ENCODE results near the gene TAF11L9.
"Not testable (repeated sequence)": the region's sequence is repeated elsewhere in the genome, so short reads cannot be mapped to it uniquely, and the experiment has no call there.

The TAF11L9 gene

GRCh38 chr5:17594255-17594654, at the start of gene TAF11L9:
TAF11L9 (minus strand) TSS chr5:17594394.
- CTCF ChIA-PET; DNase-seq (ENCODE audit: extremely low spot score); POLR2A ChIA-PET: not testable (repeated sequence)

- CTCF ChIA-PET = no interaction called here
- no peak for TF ChIP-seq CTCF (IDR thresholded peaks at IDR 0.05; ENCODE audit: control extremely low read depth, extremely low read depth, low read depth, missing control alignments)
Measured at GRCh38 chr5:17634160-17634559, 40.0 kb upstream of the TAF11L9 start, which contains the start of gene TAF11L14. TAF11L14 (plus strand) TSS chr5:17634460.

GRCh38 chr5:17631788-17632187, 37.6 kb upstream of the TAF11L9 start, which contains the start of gene TAF11L13:
TAF11L13 (plus strand) TSS chr5:17632088.
- CTCF ChIA-PET; DNase-seq (ENCODE audit: extremely low spot score); POLR2A ChIA-PET: not testable (repeated sequence)

More at GRCh38 chr5:17634160-17634559, 40.0 kb upstream of the TAF11L9 start, which contains the start of gene TAF11L14:
- POLR2A ChIA-PET = no interaction called here
- DNase-seq (ENCODE audit: extremely low spot score) = no peak

- POLR2A ChIA-PET = no interaction called here
- CTCF ChIA-PET = no interaction called here
- no peak for DNase-seq (ENCODE audit: extremely low spot score)
- TF ChIP-seq CTCF (IDR thresholded peaks at IDR 0.05; ENCODE audit: control extremely low read depth, extremely low read depth, low read depth, missing control alignments) = no peak
Measured at GRCh38 chr5:17625686-17626085, 31.5 kb upstream of the TAF11L9 start.

- ChIA-PET CTCF (interaction anchor here (1.2 to 1.5 kb wide), 2 partner anchors 14 to 24 kb away, joined by 3 to 4 read pairs; no protein-coding TSS in a partner anchor), POLR2A (no interaction called here)
- no peak for DNase-seq (ENCODE audit: extremely low spot score)
- no peak for TF ChIP-seq CTCF (IDR thresholded peaks at IDR 0.05; ENCODE audit: control extremely low read depth, extremely low read depth, low read depth, missing control alignments)
Measured at GRCh38 chr5:17620627-17621026, 26.4 kb upstream of the TAF11L9 start.

- DNase-seq (ENCODE audit: extremely low spot score) = no peak
- CTCF ChIA-PET = no interaction called here
- POLR2A ChIA-PET = no interaction called here
- no peak for TF ChIP-seq CTCF (IDR thresholded peaks at IDR 0.05; ENCODE audit: control extremely low read depth, extremely low read depth, low read depth, missing control alignments)
Measured at GRCh38 chr5:17619354-17619753, 25.2 kb upstream of the TAF11L9 start.

GRCh38 chr5:17614872-17615605, 20.8 kb upstream of the TAF11L9 start:
- no peak for TF ChIP-seq CTCF (IDR thresholded peaks at IDR 0.05; ENCODE audit: control extremely low read depth, extremely low read depth, low read depth, missing control alignments)
- CTCF ChIA-PET = no interaction called here
- POLR2A ChIA-PET = no interaction called here
- no peak for DNase-seq (ENCODE audit: extremely low spot score)

- POLR2A ChIA-PET; CTCF ChIA-PET; DNase-seq (ENCODE audit: extremely low spot score): not testable (repeated sequence)
Measured at GRCh38 chr5:17610092-17610491, 15.9 kb upstream of the TAF11L9 start, which contains the start of gene TAF11L12. TAF11L12 (plus strand) TSS chr5:17610392.

GRCh38 chr5:17607461-17607860, 13.3 kb upstream of the TAF11L9 start:
- POLR2A ChIA-PET, CTCF ChIA-PET: not testable (repeated sequence)

More at GRCh38 chr5:17607461-17607860, 13.3 kb upstream of the TAF11L9 start:
- not testable (repeated sequence) for DNase-seq (ENCODE audit: extremely low spot score)

All from GM10248 (cell line).